GM12878 (cell line): ENCODE results near the gene NEK1. TPM values are rescaled to one million over a fixed set of nuclear protein-coding genes. Genes with fewer than 3 reads are reported as not detected.
A peak's percentile ranks its signal among the peaks of the same experiment; 100 is the strongest.

Source experiments
- ATF7 ChIP-seq: fragments of 450-650 bp; IDR thresholded peaks from 2 replicates; pipeline ENCODE4 v1.6.1; 2016; ENCODE audit warnings: low read depth, mild to moderate bottlenecking
- BACH1 ChIP-seq: fragments of 450-650 bp; IDR thresholded peaks from 2 replicates; pipeline ENCODE4 v1.6.1; 2017; ENCODE audit warnings: mild to moderate bottlenecking, borderline replicate concordance
- CEBPB ChIP-seq, 2 experiments: fragments of 150-350 bp in 1 of 2; IDR thresholded peaks; 2 replicates each; pipeline ENCODE4 v1.6.1; 2012 to 2014; ENCODE audit warnings: low read depth in 2 of 2, low read length in 2 of 2, borderline replicate concordance in 1 of 2, inconsistent platforms in 1 of 2
- CREB1 ChIP-seq: IDR thresholded peaks from 2 replicates; pipeline ENCODE4 v1.6.1; 2012; ENCODE audit warnings: low read depth, mild to moderate bottlenecking, inconsistent platforms
- FOS ChIP-seq: IDR thresholded peaks from 3 replicates; pipeline ENCODE4 v1.6.1; 2011; ENCODE audit warnings: borderline replicate concordance; ENCODE audit not compliant: insufficient read length; ENCODE audit errors: extremely low read depth
- FOXM1 ChIP-seq: IDR thresholded peaks from 2 replicates; pipeline ENCODE4 v1.6.1; 2012; ENCODE audit warnings: low read depth, mild to moderate bottlenecking, inconsistent platforms, low read length, moderate library complexity
- IKZF2 ChIP-seq, 2 experiments: fragments of 450-650 bp; IDR thresholded peaks; 2 replicates each; pipeline ENCODE4 v1.6.1; 2017; ENCODE audit warnings: mild to moderate bottlenecking in 2 of 2, moderate library complexity in 2 of 2
- KLF5 ChIP-seq: fragments of 450-650 bp; IDR thresholded peaks from 2 replicates; pipeline ENCODE4 v1.6.1; 2014; ENCODE audit warnings: mild to moderate bottlenecking; ENCODE audit not compliant: partially characterized antibody
- MLLT1 ChIP-seq: fragments of 450-650 bp; IDR thresholded peaks from 2 replicates; pipeline ENCODE4 v1.6.1; 2016; ENCODE audit warnings: mild to moderate bottlenecking
- PAX5 ChIP-seq: IDR thresholded peaks from 2 replicates; pipeline ENCODE4 v1.6.1; 2011; ENCODE audit warnings: low read depth, low read length, borderline replicate concordance
- POU2F2 ChIP-seq: IDR thresholded peaks from 3 replicates; pipeline ENCODE4 v1.6.1; 2011; ENCODE audit warnings: low read depth, mild to moderate bottlenecking, low read length, borderline replicate concordance
- RBBP5 ChIP-seq: fragments of 200-600 bp; sonication (generic); conservative IDR thresholded peaks from 2 replicates; pipeline ENCODE4 v1.6.1; 2016
- RELB ChIP-seq: fragments of 450-650 bp; IDR thresholded peaks from 2 replicates; pipeline ENCODE4 v1.6.1; 2017; ENCODE audit warnings: low read depth, mild to moderate bottlenecking, moderate library complexity
- RUNX3 ChIP-seq: IDR thresholded peaks from 2 replicates; pipeline ENCODE4 v1.6.1; 2012; ENCODE audit warnings: low read length, inconsistent platforms
- STAT3 ChIP-seq: IDR thresholded peaks from 2 replicates; pipeline ENCODE4 v1.6.1; 2011; ENCODE audit warnings: low read depth, low read length, improper control_type of control experiment
- TBL1XR1 ChIP-seq: IDR thresholded peaks from 2 replicates; pipeline ENCODE4 v1.6.1; 2012; ENCODE audit warnings: low read depth, low read length, improper control_type of control experiment
- YY1 ChIP-seq: IDR thresholded peaks from 2 replicates; pipeline ENCODE4 v1.6.1; 2011; ENCODE audit warnings: low read depth, mild to moderate bottlenecking, low read length
- ZBED1 ChIP-seq: IDR thresholded peaks from 2 replicates; pipeline ENCODE4 v1.6.1; 2016; ENCODE audit warnings: borderline replicate concordance
- ZNF622 ChIP-seq: fragments of 450-650 bp; IDR thresholded peaks from 2 replicates; pipeline ENCODE4 v1.6.1; 2017; ENCODE audit warnings: mild to moderate bottlenecking, inconsistent platforms
- polyA plus RNA-seq, 11 experiments: library from polyadenylated mRNA; depleted of rRNA in 4 of 11; unstranded in 6 of 11; stranded (reverse) in 5 of 11; fragments of >200 nt; fragmentation: Nextera tagmentation in 4 of 11; fragmentation: Illumina TruSeq in 1 of 11; extraction: Ambion mirVana in 4 of 11; extraction: Trizol in 1 of 11; gene quantifications; 1 replicate in 1 of 11; 2 replicates in 10 of 11; pipeline versions ENCODE4 v1.2.1 to v1.2.3, GENCODE V29; 2011 to 2016; ENCODE audit warnings: inconsistent platforms in 2 of 11, missing spikeins in 2 of 11, low read depth in 1 of 11
- total RNA-seq, 4 experiments: library from RNA; depleted of rRNA in 3 of 4; stranded (reverse); fragments of >200 nt in 3 of 4; fragmentation: Illumina TruSeq in 1 of 4; extraction: Trizol in 1 of 4; gene quantifications; 2 replicates each; pipeline versions ENCODE4 v1.2.1 to v1.2.3, GENCODE V29; 2013 to 2021
- TF ChIP-seq, protein P1 (sequence below): fragments of 450-650 bp; IDR thresholded peaks from 2 replicates; pipeline ENCODE4 v1.6.1; 2017; ENCODE audit warnings: mild to moderate bottlenecking, moderate library complexity
- TF ChIP-seq, protein P2 (sequence below): IDR thresholded peaks from 2 replicates; pipeline ENCODE4 v1.6.1; 2011; ENCODE audit warnings: borderline replicate concordance, low read depth, mild to moderate bottlenecking, moderate library complexity, low read length; ENCODE audit not compliant: insufficient read depth, poor library complexity, severe bottlenecking

NEK1 gene
- total and polyA plus RNA-seq, 10 of the 15 experiments (the other 5 are each of a cell fraction or from before 2014, with no cell fraction given): 4.9 to 16.1 (median 7.5) TPM

DNA sequence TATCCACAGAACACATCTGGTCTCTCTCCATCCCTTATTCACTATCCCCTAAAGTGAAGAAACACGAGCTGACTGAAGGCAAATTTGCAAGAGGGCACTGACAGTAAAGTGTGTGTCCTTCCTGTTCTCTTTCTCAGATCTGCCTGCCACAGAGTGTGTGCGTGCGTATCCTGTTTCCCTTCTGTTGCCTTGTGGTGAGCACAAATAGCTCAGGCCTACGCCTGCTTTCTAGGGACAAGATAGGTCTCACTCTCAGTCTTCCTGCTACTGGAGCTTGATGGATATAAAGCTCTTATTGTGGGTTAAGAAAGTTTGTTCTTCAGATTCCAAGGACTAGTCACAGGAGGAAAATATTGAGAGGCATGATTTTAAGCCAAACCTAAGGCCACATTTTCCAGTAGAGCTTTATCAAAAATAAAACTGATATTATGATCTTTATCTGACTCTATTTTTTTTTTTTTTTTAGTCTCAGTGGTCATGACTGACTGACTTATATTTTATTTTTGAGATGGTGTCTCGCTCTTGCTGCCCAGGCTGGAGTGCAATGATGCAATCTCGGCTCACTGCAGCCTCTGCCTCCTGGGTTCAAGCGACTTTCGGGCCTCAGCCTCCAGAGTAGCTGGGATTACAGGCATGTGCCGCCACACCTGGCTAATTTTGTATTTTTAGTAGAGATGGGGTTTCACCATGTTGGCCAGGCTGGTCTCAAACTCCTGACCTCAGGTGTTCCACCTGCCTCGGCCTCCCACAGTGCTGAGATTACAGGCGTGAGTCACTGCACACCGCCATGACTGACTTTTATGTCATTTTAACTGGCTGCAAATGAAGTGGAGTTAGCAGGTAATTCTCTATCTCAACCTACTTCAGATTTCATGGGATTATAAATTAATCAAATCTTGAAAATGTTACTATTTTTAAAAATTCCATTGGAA, 201.3 kb downstream of the NEK1 start (continued):
- TF ChIP-seq, protein P1, sequence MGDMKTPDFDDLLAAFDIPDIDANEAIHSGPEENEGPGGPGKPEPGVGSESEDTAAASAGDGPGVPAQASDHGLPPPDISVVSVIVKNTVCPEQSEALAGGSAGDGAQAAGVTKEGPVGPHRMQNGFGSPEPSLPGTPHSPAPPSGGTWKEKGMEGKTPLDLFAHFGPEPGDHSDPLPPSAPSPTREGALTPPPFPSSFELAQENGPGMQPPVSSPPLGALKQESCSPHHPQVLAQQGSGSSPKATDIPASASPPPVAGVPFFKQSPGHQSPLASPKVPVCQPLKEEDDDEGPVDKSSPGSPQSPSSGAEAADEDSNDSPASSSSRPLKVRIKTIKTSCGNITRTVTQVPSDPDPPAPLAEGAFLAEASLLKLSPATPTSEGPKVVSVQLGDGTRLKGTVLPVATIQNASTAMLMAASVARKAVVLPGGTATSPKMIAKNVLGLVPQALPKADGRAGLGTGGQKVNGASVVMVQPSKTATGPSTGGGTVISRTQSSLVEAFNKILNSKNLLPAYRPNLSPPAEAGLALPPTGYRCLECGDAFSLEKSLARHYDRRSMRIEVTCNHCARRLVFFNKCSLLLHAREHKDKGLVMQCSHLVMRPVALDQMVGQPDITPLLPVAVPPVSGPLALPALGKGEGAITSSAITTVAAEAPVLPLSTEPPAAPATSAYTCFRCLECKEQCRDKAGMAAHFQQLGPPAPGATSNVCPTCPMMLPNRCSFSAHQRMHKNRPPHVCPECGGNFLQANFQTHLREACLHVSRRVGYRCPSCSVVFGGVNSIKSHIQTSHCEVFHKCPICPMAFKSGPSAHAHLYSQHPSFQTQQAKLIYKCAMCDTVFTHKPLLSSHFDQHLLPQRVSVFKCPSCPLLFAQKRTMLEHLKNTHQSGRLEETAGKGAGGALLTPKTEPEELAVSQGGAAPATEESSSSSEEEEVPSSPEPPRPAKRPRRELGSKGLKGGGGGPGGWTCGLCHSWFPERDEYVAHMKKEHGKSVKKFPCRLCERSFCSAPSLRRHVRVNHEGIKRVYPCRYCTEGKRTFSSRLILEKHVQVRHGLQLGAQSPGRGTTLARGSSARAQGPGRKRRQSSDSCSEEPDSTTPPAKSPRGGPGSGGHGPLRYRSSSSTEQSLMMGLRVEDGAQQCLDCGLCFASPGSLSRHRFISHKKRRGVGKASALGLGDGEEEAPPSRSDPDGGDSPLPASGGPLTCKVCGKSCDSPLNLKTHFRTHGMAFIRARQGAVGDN: peak; percentile 86
- TF ChIP-seq RELB: peak; percentile 92
- TF ChIP-seq ZBED1: peak; percentile 84; the same call in 1 of the 2 replicates
- TF ChIP-seq CREB1: peak; percentile 73
- TF ChIP-seq ZNF622: no peak
- TF ChIP-seq ATF7: peak; percentile 55
- peak; percentile 74; the same call in 1 of the 2 replicates for TF ChIP-seq MLLT1
- TF ChIP-seq CEBPB (IDR thresholded peaks at IDR 0.05; ENCODE audit: borderline replicate concordance in 1 of 2, low read depth in 2 of 2, low read length in 2 of 2): no peak
- TF ChIP-seq IKZF2 (IDR thresholded peaks at IDR 0.05): peak; percentile 98 to 99
- peak; percentile 57; the same call in 1 of the 2 replicates for TF ChIP-seq BACH1
- TF ChIP-seq POU2F2: peak; percentile 92
- TF ChIP-seq, protein P2, sequence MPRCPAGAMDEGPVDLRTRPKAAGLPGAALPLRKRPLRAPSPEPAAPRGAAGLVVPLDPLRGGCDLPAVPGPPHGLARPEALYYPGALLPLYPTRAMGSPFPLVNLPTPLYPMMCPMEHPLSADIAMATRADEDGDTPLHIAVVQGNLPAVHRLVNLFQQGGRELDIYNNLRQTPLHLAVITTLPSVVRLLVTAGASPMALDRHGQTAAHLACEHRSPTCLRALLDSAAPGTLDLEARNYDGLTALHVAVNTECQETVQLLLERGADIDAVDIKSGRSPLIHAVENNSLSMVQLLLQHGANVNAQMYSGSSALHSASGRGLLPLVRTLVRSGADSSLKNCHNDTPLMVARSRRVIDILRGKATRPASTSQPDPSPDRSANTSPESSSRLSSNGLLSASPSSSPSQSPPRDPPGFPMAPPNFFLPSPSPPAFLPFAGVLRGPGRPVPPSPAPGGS: peak; percentile 62
- peak; percentile 97 for TF ChIP-seq RUNX3
- 0 out of 2 replicates have a peak, but pooled peaks have one; percentile 41 for TF ChIP-seq RBBP5
- TF ChIP-seq FOS: no peak
- TF ChIP-seq PAX5: peak; percentile 94; the same call in 1 of the 2 replicates
- TF ChIP-seq TBL1XR1: no peak
- peak; percentile 57 for TF ChIP-seq KLF5
- TF ChIP-seq YY1: peak; percentile 53; the same call in 1 of the 2 replicates
- peak; percentile 87; the same call in 1 of the 2 replicates for TF ChIP-seq STAT3
- TF ChIP-seq FOXM1: peak; percentile 94
